Measurements from ENCODE around the gene PSORS1C2.

DNA sequence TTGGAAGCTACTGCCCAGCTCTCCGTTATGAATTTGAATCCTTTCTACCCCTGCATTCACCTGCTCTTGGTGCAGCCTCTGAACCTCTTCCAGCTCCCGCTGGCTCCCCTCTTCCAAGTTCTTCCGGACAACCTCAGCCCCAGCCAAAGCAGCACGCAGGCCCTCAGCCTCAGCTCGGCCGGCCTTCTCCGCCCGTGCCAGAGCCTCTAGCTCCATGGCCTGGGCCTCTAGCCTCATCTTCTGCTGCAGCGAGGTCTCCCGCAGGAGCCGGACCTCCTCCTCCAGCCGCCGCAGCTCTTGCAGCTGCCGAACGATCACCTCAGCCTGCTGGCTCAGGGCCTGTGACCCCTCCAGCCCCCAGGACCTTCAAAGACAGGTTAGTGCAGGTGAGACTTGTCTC, 15.6 kb upstream of the PSORS1C2 start:
- TF ChIP-seq POLR2A (IDR thresholded peaks at IDR 0.05), result no peak
- TF ChIP-seq, protein P1, sequence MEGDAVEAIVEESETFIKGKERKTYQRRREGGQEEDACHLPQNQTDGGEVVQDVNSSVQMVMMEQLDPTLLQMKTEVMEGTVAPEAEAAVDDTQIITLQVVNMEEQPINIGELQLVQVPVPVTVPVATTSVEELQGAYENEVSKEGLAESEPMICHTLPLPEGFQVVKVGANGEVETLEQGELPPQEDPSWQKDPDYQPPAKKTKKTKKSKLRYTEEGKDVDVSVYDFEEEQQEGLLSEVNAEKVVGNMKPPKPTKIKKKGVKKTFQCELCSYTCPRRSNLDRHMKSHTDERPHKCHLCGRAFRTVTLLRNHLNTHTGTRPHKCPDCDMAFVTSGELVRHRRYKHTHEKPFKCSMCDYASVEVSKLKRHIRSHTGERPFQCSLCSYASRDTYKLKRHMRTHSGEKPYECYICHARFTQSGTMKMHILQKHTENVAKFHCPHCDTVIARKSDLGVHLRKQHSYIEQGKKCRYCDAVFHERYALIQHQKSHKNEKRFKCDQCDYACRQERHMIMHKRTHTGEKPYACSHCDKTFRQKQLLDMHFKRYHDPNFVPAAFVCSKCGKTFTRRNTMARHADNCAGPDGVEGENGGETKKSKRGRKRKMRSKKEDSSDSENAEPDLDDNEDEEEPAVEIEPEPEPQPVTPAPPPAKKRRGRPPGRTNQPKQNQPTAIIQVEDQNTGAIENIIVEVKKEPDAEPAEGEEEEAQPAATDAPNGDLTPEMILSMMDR (IDR thresholded peaks at IDR 0.05), result no peak
- TF ChIP-seq POLR2AphosphoS5 (IDR thresholded peaks at IDR 0.05), result no peak

Measured in prostate gland (tissue), 2 donors.